ENCODE data around the gene TANC1.

DNA sequence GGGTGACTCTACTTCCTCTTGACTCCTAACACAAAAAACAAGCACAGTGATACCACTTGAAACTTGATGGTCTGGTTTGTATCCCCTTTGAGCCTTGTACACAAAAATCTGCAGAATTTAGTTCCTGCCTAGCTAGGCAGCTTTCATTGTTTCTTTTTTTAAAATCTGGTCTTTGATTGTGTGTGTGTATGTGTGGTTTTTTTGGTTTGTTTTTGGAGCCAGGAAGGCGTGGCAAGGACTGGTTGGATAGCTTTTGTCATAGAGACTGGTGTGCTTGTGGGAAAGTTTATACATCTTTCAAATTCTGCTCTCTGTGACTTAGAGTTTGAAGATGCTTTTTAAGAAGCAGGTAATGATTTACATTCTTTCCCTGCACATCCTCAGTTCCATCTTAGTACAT, 127.4 kb downstream of the TANC1 start:
- TF ChIP-seq, protein P1, sequence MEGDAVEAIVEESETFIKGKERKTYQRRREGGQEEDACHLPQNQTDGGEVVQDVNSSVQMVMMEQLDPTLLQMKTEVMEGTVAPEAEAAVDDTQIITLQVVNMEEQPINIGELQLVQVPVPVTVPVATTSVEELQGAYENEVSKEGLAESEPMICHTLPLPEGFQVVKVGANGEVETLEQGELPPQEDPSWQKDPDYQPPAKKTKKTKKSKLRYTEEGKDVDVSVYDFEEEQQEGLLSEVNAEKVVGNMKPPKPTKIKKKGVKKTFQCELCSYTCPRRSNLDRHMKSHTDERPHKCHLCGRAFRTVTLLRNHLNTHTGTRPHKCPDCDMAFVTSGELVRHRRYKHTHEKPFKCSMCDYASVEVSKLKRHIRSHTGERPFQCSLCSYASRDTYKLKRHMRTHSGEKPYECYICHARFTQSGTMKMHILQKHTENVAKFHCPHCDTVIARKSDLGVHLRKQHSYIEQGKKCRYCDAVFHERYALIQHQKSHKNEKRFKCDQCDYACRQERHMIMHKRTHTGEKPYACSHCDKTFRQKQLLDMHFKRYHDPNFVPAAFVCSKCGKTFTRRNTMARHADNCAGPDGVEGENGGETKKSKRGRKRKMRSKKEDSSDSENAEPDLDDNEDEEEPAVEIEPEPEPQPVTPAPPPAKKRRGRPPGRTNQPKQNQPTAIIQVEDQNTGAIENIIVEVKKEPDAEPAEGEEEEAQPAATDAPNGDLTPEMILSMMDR (conservative IDR thresholded peaks at IDR 0.05; ENCODE audit: low read length): no peak
- no peak for TF ChIP-seq EZH2phosphoT487 (IDR thresholded peaks at IDR 0.05; ENCODE audit: borderline replicate concordance)
